ENCODE results near the gene PLA1A.
A peak's percentile ranks its signal among the peaks of the same experiment; 100 is the strongest.

PLA1A gene

DNA sequence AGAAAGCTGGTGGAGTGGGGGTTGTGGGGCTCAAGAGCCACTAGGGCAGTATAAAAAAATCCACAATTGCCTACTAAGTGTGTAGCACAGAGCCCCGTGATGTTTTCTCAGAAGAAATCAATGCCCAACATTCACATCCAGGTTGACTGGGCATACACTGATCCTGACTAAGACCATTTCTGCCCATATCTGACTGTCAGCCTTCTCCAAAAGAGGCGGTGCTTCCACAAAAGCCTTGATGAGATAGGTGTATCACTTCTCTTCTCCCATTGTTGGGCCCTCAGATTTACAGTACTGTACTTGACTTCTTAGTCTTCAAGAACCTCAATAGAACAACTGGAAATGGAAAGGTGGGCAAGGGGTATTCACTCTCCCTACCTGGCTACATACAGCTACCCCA, 61.3 kb downstream of the PLA1A start:
- H3K4me3 ChIP-seq (ENCODE audit: control insufficient read depth, low read depth, low read length) = no peak overlapping the region
- TF ChIP-seq, protein P1, sequence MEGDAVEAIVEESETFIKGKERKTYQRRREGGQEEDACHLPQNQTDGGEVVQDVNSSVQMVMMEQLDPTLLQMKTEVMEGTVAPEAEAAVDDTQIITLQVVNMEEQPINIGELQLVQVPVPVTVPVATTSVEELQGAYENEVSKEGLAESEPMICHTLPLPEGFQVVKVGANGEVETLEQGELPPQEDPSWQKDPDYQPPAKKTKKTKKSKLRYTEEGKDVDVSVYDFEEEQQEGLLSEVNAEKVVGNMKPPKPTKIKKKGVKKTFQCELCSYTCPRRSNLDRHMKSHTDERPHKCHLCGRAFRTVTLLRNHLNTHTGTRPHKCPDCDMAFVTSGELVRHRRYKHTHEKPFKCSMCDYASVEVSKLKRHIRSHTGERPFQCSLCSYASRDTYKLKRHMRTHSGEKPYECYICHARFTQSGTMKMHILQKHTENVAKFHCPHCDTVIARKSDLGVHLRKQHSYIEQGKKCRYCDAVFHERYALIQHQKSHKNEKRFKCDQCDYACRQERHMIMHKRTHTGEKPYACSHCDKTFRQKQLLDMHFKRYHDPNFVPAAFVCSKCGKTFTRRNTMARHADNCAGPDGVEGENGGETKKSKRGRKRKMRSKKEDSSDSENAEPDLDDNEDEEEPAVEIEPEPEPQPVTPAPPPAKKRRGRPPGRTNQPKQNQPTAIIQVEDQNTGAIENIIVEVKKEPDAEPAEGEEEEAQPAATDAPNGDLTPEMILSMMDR (conservative IDR thresholded peaks at IDR 0.05; ENCODE audit: control insufficient read depth, insufficient read depth, low read depth, low read length) = no peak
- DNase-seq (ENCODE audit: low read depth) = no peak

DNA sequence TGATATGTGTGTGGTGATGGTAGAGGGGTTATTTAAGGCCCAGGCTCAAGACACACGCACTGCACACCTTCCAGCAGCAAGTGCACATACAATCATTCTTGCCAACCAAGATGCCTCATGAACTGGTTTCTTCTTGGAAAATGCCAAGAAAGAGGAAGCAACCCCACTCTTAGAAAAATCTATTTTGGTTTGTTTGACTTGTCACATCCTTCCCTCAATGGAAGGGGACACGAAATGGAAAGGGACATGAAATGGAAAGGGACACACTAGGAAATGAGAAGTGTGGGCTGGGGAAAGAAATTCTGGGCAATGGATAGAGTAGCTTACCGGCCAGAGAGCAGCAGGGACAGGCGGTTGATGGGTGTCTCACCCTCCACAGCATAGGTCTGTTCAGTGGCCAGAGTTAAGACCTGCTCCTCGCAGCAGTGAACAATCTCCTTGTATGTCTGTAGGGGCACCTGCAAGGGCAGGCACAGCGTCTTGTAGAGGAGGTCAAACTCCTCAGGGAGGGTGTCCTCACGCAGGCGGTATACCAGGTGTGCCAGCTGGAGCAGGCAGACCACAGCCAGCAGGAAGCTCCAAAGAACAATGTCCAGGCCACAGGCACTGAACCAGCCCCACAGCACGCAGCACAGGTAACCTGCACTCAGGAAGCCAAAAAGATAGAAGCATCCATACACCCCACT, 62.1 kb downstream of the PLA1A start:
- TF ChIP-seq, protein P1 (conservative IDR thresholded peaks at IDR 0.05; ENCODE audit: control insufficient read depth, insufficient read depth, low read depth, low read length) = no peak
- H3K4me3 ChIP-seq (ENCODE audit: control insufficient read depth, low read depth, low read length) = no peak overlapping the region
- DNase-seq (ENCODE audit: low read depth) = no peak

DNA sequence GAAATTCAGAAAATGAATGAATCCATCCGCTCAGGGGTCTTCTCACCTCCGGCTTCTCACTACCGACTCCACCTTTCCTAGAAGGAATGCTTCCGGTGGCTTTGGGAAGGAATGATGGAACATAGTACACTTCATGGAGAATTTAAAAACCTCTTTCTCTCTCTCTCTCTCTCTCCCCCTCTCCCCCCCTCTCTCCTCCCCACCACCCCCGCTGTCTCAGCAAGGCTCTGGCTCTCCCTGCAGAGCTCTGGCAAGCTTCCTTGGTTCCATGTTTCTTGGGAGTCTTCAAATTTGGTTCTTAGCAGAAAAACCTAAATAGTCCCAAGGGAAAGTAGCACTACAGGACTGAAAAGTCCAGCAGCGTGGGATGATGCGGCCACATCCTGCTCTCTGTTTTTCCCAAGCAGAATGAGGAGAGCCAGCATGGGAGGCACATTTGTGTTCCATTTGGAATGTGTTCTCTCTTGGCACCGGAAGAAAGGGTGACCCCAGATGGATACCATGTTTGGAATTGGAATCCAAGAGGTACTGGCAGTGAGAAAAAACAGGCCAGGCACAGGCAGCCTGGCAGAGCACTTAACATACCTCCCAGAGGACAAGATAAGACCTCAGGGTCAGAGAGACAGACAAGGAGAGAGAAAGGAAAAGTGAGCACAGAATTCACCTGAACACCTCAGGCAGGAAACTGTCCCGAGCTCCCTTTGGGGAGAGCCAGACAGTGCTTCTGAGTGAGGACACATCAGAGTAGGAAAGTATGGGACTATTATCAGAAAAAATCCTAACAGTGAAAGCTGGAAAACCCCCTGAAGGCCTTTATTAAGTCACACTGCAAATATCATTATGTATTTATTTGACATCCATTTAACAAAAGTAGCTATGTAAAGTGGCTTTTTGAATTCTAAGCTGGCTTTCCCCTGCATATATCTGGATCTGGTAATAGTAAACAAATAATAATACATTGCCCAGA, 63.1 kb downstream of the PLA1A start, which contains the start of gene POPDC2:
TSS of gene POPDC2 (minus strand) at position 116 of the 967 bp plus-strand sequence. CDS start 166 bp downstream, outside the sequence.
- DNase-seq (ENCODE audit: low read depth) = peak; percentile 51
- no peak within 1 kb of the TSS for H3K4me3 ChIP-seq (ENCODE audit: control insufficient read depth, low read depth, low read length)
- TF ChIP-seq, protein P1 (conservative IDR thresholded peaks at IDR 0.05; ENCODE audit: control insufficient read depth, insufficient read depth, low read depth, low read length) = no peak

DNA sequence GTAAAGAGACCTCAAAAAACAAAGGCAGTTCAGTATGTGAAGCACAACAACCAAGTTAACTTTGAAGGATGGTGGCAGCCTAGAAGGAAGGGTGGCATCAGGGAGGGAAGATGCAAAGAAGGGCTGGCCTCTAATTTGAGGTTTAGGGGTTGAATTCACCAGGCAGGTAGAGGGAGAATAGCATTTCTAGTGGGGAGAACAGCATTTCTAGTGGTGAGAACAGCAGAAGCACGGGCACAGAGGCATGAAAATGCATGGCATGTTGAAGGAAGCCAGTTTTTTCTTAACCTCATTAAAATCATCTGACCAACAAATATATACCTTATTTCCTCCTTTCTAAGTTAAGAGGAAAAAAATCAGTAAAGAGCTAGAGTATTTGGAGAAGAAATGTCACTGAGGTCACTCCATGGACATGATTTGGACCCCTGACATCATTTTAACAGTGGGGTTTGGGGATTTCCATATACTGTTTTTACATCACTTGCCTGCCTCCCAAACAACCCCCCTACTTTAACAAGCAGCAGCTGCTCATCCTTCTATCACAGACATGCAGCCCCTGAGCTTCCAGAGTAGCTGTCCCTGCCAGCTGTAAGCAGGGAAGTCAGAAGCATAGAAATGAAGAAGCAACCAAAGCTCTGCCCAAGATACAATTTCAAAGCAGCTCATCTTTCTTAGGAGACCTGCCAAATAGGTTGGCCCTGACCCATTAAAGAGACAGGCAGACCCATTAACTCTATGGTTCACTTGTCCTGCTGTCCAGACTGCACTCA, 65.1 kb downstream of the PLA1A start:
- H3K4me3 ChIP-seq (ENCODE audit: control insufficient read depth, low read depth, low read length) = no peak overlapping the region
- TF ChIP-seq, protein P1 (conservative IDR thresholded peaks at IDR 0.05; ENCODE audit: control insufficient read depth, insufficient read depth, low read depth, low read length) = peak; percentile 31
- DNase-seq (ENCODE audit: low read depth) = peak; percentile 73

DNA sequence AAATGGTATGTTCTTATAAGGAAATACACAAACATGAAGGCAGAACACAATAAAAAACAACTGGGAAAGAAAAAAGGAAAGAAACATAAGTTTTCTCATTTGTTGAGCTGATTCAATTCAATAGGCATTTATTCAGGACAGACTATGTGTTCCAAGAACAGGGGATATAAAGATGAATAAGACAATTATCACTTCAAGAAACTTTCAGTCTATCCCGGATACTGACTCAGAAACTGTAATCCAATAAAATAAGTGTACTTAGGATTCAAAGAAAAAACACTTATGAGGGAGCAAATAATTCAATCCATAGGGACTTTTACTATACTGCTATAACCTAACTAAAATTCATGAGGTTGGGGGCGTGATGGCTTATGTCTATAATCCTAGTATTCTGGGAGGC, 66.2 kb downstream of the PLA1A start:
- H3K4me3 ChIP-seq (ENCODE audit: control insufficient read depth, low read depth, low read length) = no peak overlapping the region

More for the DNA sequence above, 66.2 kb downstream of the PLA1A start:
- TF ChIP-seq, protein P1 (conservative IDR thresholded peaks at IDR 0.05; ENCODE audit: control insufficient read depth, insufficient read depth, low read depth, low read length) = no peak
- DNase-seq (ENCODE audit: low read depth) = peak; percentile 73
